NCI-H510A treated with DMSO at 0.1 percent for 48 hours (cell line): ENCODE data around the gene PRDM16.

Source experiments
- DNase-seq: peaks from one replicate; lab custom pipeline; 2025; lab: John Stamatoyannopoulos, UW

PRDM16 gene

GRCh38 chr1:3323021-3323795 lies 254.2 kb downstream of the PRDM16 start:
- DNase-seq = no peak

- no peak for DNase-seq
These were observed 255.0 kb downstream of the PRDM16 start for GRCh38 chr1:3323796-3324703.

GRCh38 chr1:3324704-3325535 lies 255.9 kb downstream of the PRDM16 start:
- DNase-seq = no peak

- DNase-seq = no peak
These were observed 257.7 kb downstream of the PRDM16 start for GRCh38 chr1:3326516-3327388.

- no peak for DNase-seq
These were observed 258.3 kb downstream of the PRDM16 start for GRCh38 chr1:3327389-3327702.

GRCh38 chr1:3327936-3328590 lies 259.1 kb downstream of the PRDM16 start:
- DNase-seq = no peak

- no peak for DNase-seq
These were observed 260.8 kb downstream of the PRDM16 start for GRCh38 chr1:3329640-3330281.

- no peak for DNase-seq
These were observed 261.8 kb downstream of the PRDM16 start for GRCh38 chr1:3330771-3331245.

GRCh38 chr1:3331564-3331963 lies 262.6 kb downstream of the PRDM16 start:
- no peak for DNase-seq

GRCh38 chr1:3332043-3332442 lies 263.0 kb downstream of the PRDM16 start:
- no peak for DNase-seq

- DNase-seq = no peak
These were observed 263.7 kb downstream of the PRDM16 start for GRCh38 chr1:3332662-3333061.

- no peak for DNase-seq
These were observed 264.9 kb downstream of the PRDM16 start for GRCh38 chr1:3333903-3334302.

- DNase-seq = no peak
These were observed 265.4 kb downstream of the PRDM16 start for GRCh38 chr1:3334366-3334765.

GRCh38 chr1:3335754-3336640 lies 267.0 kb downstream of the PRDM16 start:
- no peak for DNase-seq

- no peak for DNase-seq
These were observed 267.9 kb downstream of the PRDM16 start for GRCh38 chr1:3336641-3337630.

- no peak for DNase-seq
These were observed 269.1 kb downstream of the PRDM16 start for GRCh38 chr1:3337798-3338724.

- no peak for DNase-seq
These were observed 269.7 kb downstream of the PRDM16 start for GRCh38 chr1:3338725-3339070.
